Body of pancreas (tissue), 4 donors: ENCODE measurements around the gene COX5A. TPM values are rescaled to one million over a fixed set of nuclear protein-coding genes. Genes with fewer than 3 reads are reported as not detected.

Experiments
- ATAC-seq: fragments of 150-250 bp; one replicate; pipeline ENCODE4 v1.9.1; 2016
- DNase-seq, 4 donors: peaks; one replicate each; pipeline ENCODE4 v3.0.0-alpha.2; 2019
- H3K27ac ChIP-seq, 4 donors: fragments of 200-600 bp; sonication (generic); 1 replicate in 3 of 4; 2 replicates in 1 of 4; pipeline versions ENCODE4 v1.5.1 to v1.6.1; 2016 to 2019; ENCODE audit warnings: mild to moderate bottlenecking in 1 of 4, mixed read lengths in 1 of 4, moderate library complexity in 1 of 4
- H3K27me3 ChIP-seq, 2 donors: fragments of 200-600 bp; sonication (generic); one replicate each; pipeline ENCODE4 v1.6.0; 2016; ENCODE audit warnings: mild to moderate bottlenecking in 1 of 2
- H3K36me3 ChIP-seq, 2 donors: fragments of 200-600 bp; sonication (generic); replicated peaks in 1 of 2; 2 replicates each; pipeline ENCODE4 v1.5.1; 2016; ENCODE audit warnings: low read depth in 2 of 2; ENCODE audit not compliant: insufficient read depth in 1 of 2
- H3K4me1 ChIP-seq: fragments of 200-600 bp; sonication (generic); one replicate; pipeline ENCODE4 v1.6.0; 2016
- H3K4me3 ChIP-seq, 2 donors: fragments of 200-600 bp; sonication (generic); 1 replicate in 1 of 2; 2 replicates in 1 of 2; pipeline ENCODE4 v1.5.1; 2016 to 2019
- H3K9me3 ChIP-seq, 3 donors: fragments of 200-600 bp; sonication (generic); 1 replicate in 2 of 3; 2 replicates in 1 of 3; pipeline ENCODE4 v1.5.1; 2016
- POLR2A ChIP-seq, 3 donors: fragments of 450-650 bp; IDR thresholded peaks; one replicate each; pipeline ENCODE4 v1.6.1; 2016; ENCODE audit warnings: antibody characterized with exemption in 3 of 3, mild to moderate bottlenecking in 2 of 3
- WGBS, 2 donors: methylation state at CpG; one replicate each; pipeline ENCODE4 v1.1.5; 2017; 5-methylcytosine and 5-hydroxymethylcytosine counted together
- intact Hi-C: fragments of 100-400 bp; cut with DNase I; formaldehyde crosslinking; loops from one replicate; pipeline ENCODE4 v1.15.1; 2023
- total RNA-seq, 2 donors: library from RNA; depleted of rRNA; stranded (reverse); fragments of >200 nt; gene quantifications; one replicate each; pipeline ENCODE4 v1.1.0, GENCODE V29; 2016
- TF ChIP-seq, protein P1 (sequence below), 7 experiments: fragments of 450-650 bp in 4 of 7; fragments of 200-600 bp in 3 of 7; sonication (generic) in 3 of 7; IDR thresholded peaks; one replicate each; pipeline ENCODE4 v1.5.1; 2016 to 2019; ENCODE audit warnings: antibody characterized with exemption in 7 of 7

The COX5A gene
- total RNA-seq, 2 donors from 2014 or later, result 50.1 to 61.5 TPM

DNA sequence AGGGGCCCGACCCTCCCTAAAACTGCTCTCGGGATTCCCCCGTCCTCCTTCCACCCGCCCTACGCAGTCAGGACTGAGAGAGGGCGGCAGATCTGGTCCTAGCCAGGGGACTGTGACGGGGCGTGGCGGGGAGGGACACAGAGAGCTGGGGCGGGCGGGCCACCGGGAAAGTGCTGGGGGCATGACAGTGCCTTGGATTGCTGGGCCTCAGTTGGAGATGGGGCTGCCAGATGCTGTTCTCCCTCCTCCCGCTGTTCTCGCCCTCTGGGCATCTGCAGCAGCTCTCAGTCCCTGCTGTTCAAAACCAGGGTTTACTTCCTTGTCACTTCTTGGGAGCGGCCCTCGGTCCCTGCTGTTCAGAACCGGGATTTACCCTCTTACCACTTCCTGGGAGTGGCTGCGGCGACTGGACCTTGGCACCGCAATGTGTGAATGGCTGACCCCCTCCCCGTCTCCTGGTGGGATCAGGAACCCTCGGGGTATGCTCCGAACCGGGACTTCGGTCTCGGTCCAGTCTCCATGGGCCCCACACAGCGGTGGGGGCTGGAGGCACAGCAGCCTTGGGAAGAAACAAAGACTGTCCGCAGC lies 20.5 kb upstream of the COX5A start:
- intact Hi-C loops, result no loop called here
- H3K4me3 ChIP-seq, result peak overlapping the region; percentile 30 to 45
- peaks cover 53% of the 10 kb centered on the region for H3K4me1 ChIP-seq
- TF ChIP-seq, protein P1, sequence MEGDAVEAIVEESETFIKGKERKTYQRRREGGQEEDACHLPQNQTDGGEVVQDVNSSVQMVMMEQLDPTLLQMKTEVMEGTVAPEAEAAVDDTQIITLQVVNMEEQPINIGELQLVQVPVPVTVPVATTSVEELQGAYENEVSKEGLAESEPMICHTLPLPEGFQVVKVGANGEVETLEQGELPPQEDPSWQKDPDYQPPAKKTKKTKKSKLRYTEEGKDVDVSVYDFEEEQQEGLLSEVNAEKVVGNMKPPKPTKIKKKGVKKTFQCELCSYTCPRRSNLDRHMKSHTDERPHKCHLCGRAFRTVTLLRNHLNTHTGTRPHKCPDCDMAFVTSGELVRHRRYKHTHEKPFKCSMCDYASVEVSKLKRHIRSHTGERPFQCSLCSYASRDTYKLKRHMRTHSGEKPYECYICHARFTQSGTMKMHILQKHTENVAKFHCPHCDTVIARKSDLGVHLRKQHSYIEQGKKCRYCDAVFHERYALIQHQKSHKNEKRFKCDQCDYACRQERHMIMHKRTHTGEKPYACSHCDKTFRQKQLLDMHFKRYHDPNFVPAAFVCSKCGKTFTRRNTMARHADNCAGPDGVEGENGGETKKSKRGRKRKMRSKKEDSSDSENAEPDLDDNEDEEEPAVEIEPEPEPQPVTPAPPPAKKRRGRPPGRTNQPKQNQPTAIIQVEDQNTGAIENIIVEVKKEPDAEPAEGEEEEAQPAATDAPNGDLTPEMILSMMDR (IDR thresholded peaks at IDR 0.05), result peak in 5 of 7 experiments; percentile 35 to 72 (median 67)
- TF ChIP-seq POLR2A (IDR thresholded peaks at IDR 0.05), result peak; percentile 62 to 86 (median 81)
- WGBS, 2 donors, result 1 to 3% methylated on average over 17 to 27 of the region's 28 CpGs
- ATAC-seq (peak; percentile 66), DNase-seq (peak; percentile 75 to 88 (median 86))
- no peaks in the 10 kb centered on the region for H3K36me3 ChIP-seq
- no peaks in the 10 kb centered on the region for H3K9me3 ChIP-seq
- H3K27me3 ChIP-seq, result no peaks in the 10 kb centered on the region
- H3K27ac ChIP-seq, result peak overlapping the region; percentile 54 to 83 (median 56)

DNA sequence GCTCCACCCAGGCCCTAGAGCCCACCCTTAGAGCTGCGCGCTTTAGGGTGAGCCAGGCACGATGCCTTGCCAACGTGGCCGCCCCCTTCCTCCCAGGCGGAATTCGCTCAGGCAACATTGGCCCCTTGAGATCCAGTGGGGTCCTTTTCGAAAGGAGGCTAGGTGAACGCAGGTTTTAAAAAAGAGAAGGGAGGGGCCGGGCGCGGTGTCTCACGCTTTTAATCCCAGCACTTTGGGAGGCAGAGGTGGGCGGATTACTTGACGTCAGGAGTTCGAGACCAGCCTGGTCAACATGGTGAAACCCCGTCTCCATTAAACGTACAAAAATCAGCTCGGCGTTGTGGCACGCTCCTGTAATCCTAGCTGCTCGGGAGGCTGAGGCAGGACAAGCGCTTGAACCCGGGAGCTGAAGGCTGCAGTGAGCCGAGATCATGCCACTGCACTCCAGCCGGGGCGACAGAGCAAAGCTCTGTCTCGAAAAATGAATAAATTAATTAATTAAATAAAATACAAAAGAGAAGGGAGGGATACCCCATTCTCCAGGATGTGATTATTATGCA lies 19.7 kb upstream of the COX5A start:
- peak in 1 of 4 donors; percentile 21 for DNase-seq
- Histone ChIP-seq H3K27me3 (no peaks in the 10 kb centered on the region), H3K36me3 (no peaks in the 10 kb centered on the region), H3K4me1 (peaks cover 53% of the 10 kb centered on the region), H3K9me3 (no peaks in the 10 kb centered on the region), H3K4me3 (peak overlapping the region; percentile 0 to 14), H3K27ac (peak overlapping the region; percentile 57 to 87 (median 84))
- 3 to 4% methylated on average over 20 to 28 of the region's 28 CpGs for WGBS, 2 donors
- intact Hi-C loops, result no loop called here
- no peak for TF ChIP-seq POLR2A (IDR thresholded peaks at IDR 0.05)
- TF ChIP-seq, protein P1 (IDR thresholded peaks at IDR 0.05), result no peak
- ATAC-seq, result no peak

DNA sequence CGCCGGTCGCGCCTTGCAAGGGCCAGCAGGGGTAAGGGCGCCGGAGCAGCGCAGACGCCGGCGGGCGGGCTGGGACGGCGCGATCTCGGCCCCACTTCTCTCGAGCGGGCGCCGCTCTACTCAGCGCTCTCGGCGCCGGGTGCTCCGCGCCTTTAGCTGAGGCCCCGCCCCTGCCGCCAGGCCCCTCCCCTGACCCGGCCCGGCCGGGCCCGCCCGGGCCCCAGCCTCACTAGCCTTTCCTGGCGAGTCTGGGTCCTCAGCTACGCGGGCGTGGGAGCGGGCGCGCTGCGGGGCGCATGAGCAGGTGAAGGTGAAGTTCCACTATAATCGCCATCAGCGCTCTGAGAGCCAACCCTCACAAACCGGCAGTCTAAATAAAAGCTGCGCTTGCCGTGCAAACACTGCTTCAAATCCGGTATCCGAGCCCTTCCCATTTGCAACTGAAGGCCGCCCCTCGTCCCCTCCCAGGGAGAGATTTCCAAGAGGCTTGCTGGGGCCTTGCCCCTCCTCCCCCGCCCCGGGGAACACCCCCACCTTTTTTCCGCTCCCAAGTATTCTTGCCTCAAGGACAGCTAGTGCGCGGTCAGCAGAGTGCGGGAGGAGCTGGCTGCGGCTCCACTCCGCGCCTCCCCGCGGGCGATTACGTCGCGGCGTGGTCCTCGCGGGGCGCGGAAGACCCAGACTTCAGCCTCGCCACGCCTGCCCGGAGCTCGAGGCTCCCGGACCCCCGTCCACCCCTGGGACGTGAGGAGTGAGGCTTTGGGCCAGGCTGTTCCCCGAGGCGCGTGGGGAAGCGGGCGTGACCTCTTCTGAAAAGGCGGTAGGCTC lies 19.0 kb upstream of the COX5A start, which contains the start of gene RPP25:
RPP25 (minus strand) TSS at position 125 of the 828 bp plus-strand sequence. CDS start 189 bp downstream, outside the sequence.
- Histone ChIP-seq H3K4me1 (peaks cover 53% of the 10 kb centered on the region), H3K9me3 (no peaks in the 10 kb centered on the region), H3K27me3 (no peaks in the 10 kb centered on the region), H3K4me3 (peak within 1 kb of the TSS; percentile 0 to 19), H3K36me3 (no peaks in the 10 kb centered on the region), H3K27ac (peak within 1 kb of the TSS; percentile 57 to 87 (median 84))
- DNase-seq (peak; percentile 82 to 87 (median 85)), ATAC-seq (peak; percentile 86)
- 0 to 1% methylated on average over 9 to 66 of the region's 83 CpGs for WGBS, 2 donors
- intact Hi-C loops, result no loop called here
- TF ChIP-seq, protein P1 (IDR thresholded peaks at IDR 0.05), result peak in 1 of 7 experiments; percentile 3
- TF ChIP-seq POLR2A (IDR thresholded peaks at IDR 0.05), result peak; percentile 61 to 83 (median 70)

DNA sequence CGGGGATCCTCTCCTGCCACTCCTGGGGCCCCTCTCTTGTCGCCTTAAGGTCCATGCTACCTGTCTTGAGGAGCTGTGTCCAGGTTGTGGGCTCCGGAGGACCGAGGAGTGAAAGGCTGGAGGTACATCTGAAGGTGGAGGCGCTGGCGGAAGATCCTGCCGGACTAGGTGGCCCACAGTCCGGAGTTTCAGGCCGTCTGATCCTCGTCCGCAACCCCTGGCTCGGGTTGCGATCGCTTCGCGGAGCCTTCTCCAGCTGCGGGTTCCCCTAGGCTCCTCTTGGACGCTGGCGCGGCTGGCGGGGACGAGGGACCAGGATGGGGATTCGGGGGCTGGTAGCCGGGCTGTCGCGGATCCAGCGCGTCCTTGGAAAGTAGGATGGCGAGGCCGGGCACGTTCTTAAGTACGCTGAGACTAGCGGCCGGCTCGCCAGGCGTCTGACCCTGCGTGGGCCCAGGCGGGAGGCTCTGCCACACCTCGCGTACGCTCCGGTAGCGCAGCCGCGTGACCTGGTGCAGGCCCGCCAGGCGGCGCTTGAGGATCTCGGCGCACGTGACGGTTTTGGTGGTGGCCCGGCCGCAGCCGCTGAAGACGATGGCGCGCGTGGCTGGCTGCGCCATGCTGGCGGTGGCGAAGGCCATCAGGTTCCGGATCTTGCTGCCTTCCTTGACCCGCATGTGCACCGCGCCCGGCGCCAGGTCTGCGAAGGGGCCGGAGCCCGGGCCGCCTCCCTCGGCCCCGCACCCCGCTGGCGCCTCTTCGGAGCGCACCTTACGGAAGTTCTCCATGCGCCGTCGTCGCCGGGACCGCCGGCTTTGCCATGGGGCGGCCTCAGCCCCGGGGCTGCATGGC lies 18.1 kb upstream of the COX5A start:
- WGBS, 2 donors, result 22 to 43% methylated on average over 1 to 88 of the region's 88 CpGs
- TF ChIP-seq POLR2A (IDR thresholded peaks at IDR 0.05), result no peak
- TF ChIP-seq, protein P1 (IDR thresholded peaks at IDR 0.05), result peak; percentile 9 to 65 (median 52)
- Histone ChIP-seq H3K9me3 (no peaks in the 10 kb centered on the region), H3K36me3 (no peaks in the 10 kb centered on the region), H3K4me3 (peak overlapping the region; percentile 0 to 19), H3K4me1 (peaks cover 53% of the 10 kb centered on the region), H3K27me3 (no peaks in the 10 kb centered on the region), H3K27ac (peak overlapping the region; percentile 57 to 87 (median 84))
- intact Hi-C loops, result no loop called here
- peak; percentile 75 to 87 (median 82) for DNase-seq
- peak; percentile 63 for ATAC-seq
